CD4-positive, alpha-beta T cell treated with Interleukin-15 for 1 hour (primary cell): ENCODE data around the gene YTHDC1.
"Not testable (repeated sequence)": the region's sequence is repeated elsewhere in the genome, so short reads cannot be mapped to it uniquely, and the experiment has no call there.

Source experiments
- DNase-seq: peaks from one replicate; pipeline ENCODE4 v3.0.0-alpha.2; 2020

The YTHDC1 gene

GRCh38 chr4:68283714-68284113 is 66.2 kb downstream of the YTHDC1 start:
- DNase-seq, result no peak

DNA sequence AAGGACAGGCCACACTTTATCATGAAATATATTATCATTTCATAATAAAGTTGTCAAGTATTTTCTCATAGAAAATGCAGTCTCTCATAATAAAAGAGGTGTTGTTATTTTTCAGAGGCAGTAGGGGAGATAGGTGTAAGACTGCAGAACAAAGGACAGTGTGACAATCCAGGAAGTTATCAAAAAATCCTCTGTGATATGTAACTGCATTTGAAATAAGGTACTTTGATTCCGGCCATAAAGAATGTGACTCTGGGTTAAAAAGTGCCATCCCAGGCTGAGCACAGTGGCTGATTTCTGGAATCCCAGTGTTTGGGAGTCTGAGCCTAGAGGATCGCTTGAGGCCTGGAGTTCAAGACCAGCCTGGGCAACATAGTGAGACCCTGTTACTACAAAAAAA is 66.8 kb downstream of the YTHDC1 start:
- no peak for DNase-seq

- DNase-seq, result not testable (repeated sequence)
These were observed 67.8 kb downstream of the YTHDC1 start for GRCh38 chr4:68281796-68282740.

GRCh38 chr4:68278029-68278428 is 71.9 kb downstream of the YTHDC1 start:
- no peak for DNase-seq

DNA sequence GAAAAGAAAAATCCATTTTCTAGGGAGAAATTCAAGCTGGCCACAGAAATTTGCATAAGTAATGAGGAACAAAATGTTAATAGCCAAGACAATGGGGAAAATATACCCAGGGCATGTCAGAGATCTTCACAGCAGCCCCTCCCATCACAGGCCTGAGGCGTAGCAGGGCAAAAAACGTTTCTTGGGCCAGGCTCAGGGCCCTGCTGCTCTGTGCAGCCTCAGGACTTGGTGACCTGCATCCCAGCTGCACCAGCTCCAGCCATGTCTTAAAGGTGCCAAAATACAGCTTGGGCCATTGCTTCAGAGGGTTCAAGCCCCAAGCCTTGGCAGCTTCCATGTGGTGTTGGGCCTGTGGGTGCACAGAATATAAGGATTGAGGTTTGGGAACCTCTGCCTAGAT is 72.3 kb downstream of the YTHDC1 start:
- no peak for DNase-seq

DNA sequence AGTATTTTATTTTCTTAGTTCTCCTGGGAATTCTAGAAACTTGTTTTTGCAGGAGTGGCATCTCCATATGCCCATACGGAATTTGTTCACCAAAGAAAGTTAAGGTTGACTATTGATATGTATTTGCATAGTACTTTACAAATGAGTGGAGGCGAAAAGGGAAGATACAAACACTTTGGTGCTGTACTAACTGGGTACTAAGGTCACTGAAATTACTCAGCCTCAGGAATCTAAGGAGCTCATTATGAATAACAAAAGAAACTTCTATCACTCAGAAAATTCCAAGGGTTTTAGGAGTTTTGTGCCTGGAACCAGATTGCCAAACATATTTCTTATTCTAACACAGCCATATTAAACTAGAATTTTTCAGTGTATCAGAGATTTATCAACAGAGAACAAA is 77.0 kb downstream of the YTHDC1 start:
- no peak for DNase-seq

GRCh38 chr4:68272380-68272779 is 77.5 kb downstream of the YTHDC1 start:
- no peak for DNase-seq

GRCh38 chr4:68271851-68272357 is 78.0 kb downstream of the YTHDC1 start:
- DNase-seq, result no peak

DNA sequence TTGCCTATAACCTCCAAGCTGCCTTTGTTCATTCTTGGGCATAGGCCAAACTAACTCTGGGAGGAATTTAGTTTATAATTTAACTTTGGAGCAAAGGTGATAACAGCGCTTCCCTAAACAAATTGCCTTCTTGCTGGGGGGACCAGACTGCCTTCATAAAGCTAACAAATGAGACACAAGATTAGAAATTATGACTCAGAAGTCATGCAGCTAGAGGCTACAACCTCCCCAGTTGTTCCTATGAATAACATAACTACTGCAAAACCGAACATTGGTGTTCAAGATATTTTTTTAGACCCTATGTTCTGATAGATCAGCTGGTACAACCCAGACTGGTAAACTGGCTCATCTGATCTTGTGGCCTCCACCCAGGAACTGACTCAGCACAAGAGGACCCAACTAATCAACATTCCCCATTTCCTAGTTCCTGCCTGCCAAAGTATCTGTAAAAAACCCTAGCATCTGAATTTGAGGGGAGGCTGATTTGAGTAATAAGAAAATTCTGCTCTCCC is 82.4 kb downstream of the YTHDC1 start:
- DNase-seq, result no peak

DNA sequence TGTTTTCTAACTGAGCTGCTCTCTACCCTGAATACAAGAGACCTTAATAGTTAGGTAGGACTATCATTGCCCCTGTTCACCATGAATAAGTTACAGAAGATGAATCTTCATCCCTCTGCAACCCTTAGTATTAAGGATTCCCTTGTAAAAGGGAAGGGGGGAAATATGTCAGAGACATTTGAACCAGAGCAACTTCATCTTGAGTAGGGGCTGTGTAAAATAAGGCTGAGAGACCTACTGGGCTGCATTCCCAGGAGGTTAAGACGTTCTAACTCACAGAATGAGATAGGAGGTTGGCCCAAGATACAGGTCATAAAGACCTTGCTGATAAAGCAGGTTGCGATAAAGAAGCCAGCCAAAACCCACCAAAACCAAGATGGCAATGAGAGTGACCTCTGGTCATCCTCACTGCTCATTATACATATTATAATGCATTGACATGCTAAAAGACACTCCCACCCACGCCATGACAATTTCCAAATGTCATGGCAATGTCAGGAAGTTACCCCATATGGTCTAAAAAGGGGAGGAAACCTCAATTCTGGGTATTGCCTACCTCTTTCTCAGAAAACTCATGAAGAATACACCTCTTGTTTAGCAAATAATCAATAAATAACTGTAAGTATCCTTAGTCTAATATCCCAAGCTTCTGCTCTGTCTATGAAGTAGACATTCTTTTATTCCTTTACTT is 84.9 kb downstream of the YTHDC1 start:
- DNase-seq, result no peak
